DOHH2 (cell line): ENCODE results near the gene ACSM4.
"Not testable (repeated sequence)": the region's sequence is repeated elsewhere in the genome, so short reads cannot be mapped to it uniquely, and the experiment has no call there.

Experiments
- H3F3A ChIP-seq: fragments of 200-600 bp; sonication (generic), shearing (Covaris generic); 2 replicates; pipeline ENCODE4 v1.6.0; 2016; ENCODE audit warnings: antibody characterized with exemption, mild to moderate bottlenecking; ENCODE audit not compliant: control insufficient read depth, insufficient read depth
- H3K27ac ChIP-seq: fragments of 200-600 bp; sonication (generic); 2 replicates; pipeline ENCODE4 v1.5.1; 2014; ENCODE audit warnings: low read depth, mild to moderate bottlenecking, low read length, moderate library complexity
- H3K27me3 ChIP-seq: fragments of 200-600 bp; sonication (generic); 2 replicates; pipeline ENCODE4 v1.6.1; 2014; ENCODE audit warnings: mild to moderate bottlenecking, low read length, mixed read lengths; ENCODE audit not compliant: control insufficient read depth
- H3K36me3 ChIP-seq: fragments of 200-600 bp; sonication (generic); 2 replicates; pipeline ENCODE4 v1.6.1; 2014; ENCODE audit warnings: mild to moderate bottlenecking, low read length, moderate library complexity, mixed read lengths; ENCODE audit not compliant: control insufficient read depth
- H3K4me1 ChIP-seq: fragments of 200-600 bp; sonication (generic); 2 replicates; pipeline ENCODE4 v1.6.1; 2014; ENCODE audit warnings: mild to moderate bottlenecking, low read length, mixed read lengths; ENCODE audit not compliant: control insufficient read depth
- H3K4me2 ChIP-seq: fragments of 200-600 bp; sonication (generic); 2 replicates; pipeline ENCODE4 v1.6.0; 2014; ENCODE audit warnings: mild to moderate bottlenecking, low read length, moderate library complexity
- H3K4me3 ChIP-seq: fragments of 200-600 bp; sonication (generic); 2 replicates; pipeline ENCODE4 v1.5.1; 2014; ENCODE audit warnings: mild to moderate bottlenecking, low read length, mixed read lengths
- H3K79me2 ChIP-seq: fragments of 200-600 bp; sonication (generic); 2 replicates; pipeline ENCODE4 v1.6.1; 2014; ENCODE audit warnings: mild to moderate bottlenecking, low read length, mixed read lengths; ENCODE audit not compliant: control insufficient read depth
- H3K9me2 ChIP-seq: fragments of 200-600 bp; sonication (generic); replicated peaks from 2 replicates; pipeline ENCODE4 v1.6.1; 2014; ENCODE audit warnings: mild to moderate bottlenecking, low read length, mixed read lengths; ENCODE audit not compliant: control insufficient read depth
- H3K9me3 ChIP-seq: fragments of 200-600 bp; sonication (generic); 2 replicates; pipeline ENCODE4 v1.6.1; 2014; ENCODE audit warnings: antibody characterized with exemption, low read length, mixed read lengths; ENCODE audit not compliant: control insufficient read depth, insufficient read depth
- H4K20me1 ChIP-seq: fragments of 200-600 bp; sonication (generic); 2 replicates; pipeline ENCODE4 v1.6.0; 2014; ENCODE audit warnings: low read depth, mild to moderate bottlenecking, antibody characterized with exemption, low read length, moderate library complexity; ENCODE audit not compliant: control insufficient read depth, insufficient read depth
- CTCF ChIP-seq: fragments of 200-600 bp; sonication (generic); IDR thresholded peaks from one replicate; pipeline ENCODE4 v1.5.1; 2014; ENCODE audit warnings: antibody characterized with exemption, mild to moderate bottlenecking, low read depth, low read length; ENCODE audit not compliant: poor library complexity, severe bottlenecking
- EZH2phosphoT487 ChIP-seq: fragments of 200-600 bp; sonication (generic); IDR thresholded peaks from 2 replicates; pipeline ENCODE4 v1.6.1; 2017; ENCODE audit warnings: borderline replicate concordance, mild to moderate bottlenecking, antibody characterized with exemption, low read length, moderate library complexity, mixed read lengths

The ACSM4 gene

GRCh38 chr12:7289743-7290142 is 14.1 kb upstream of the ACSM4 start:
- no peaks in the 10 kb centered on the region; the same call in 1 of the 2 replicates for H3K9me3 ChIP-seq
- no peaks in the 10 kb centered on the region for H3F3A ChIP-seq
- H3K4me1 ChIP-seq: no peaks in the 10 kb centered on the region
- H3K79me2 ChIP-seq: no peaks in the 10 kb centered on the region
- H3K27me3 ChIP-seq: no peaks in the 10 kb centered on the region
- no peak overlapping the region for H3K27ac ChIP-seq
- H4K20me1 ChIP-seq: no peaks in the 10 kb centered on the region
- H3K36me3 ChIP-seq: no peaks in the 10 kb centered on the region
- H3K9me2 ChIP-seq: no peaks in the 10 kb centered on the region
- H3K4me2 ChIP-seq: no peak overlapping the region
- no peak overlapping the region for H3K4me3 ChIP-seq
- TF ChIP-seq EZH2phosphoT487 (no peak), CTCF (no peak)

DNA sequence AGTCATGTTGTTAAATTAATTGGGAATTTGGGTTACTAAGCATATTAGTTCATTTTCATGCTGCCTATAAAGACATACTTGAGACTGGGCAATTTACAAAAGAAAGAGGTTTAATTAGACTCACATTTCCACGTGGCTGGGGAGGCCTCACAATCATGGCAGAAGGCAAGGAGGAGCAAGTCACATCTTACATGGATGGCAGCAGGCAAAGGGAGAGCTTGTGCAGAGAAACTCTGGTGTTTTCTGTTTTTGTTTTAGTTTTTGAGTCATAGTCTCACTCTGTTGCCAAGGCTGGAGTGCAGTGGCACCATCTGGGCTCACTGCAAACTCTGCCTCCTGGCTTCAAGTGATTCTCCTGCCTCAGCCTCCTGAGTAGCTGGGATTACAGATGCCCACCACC is 13.3 kb upstream of the ACSM4 start:
- not testable (repeated sequence) for H3F3A ChIP-seq, H3K27me3 ChIP-seq, H3K79me2 ChIP-seq, H3K4me1 ChIP-seq, H3K9me3 ChIP-seq, H4K20me1 ChIP-seq, H3K27ac ChIP-seq, H3K4me3 ChIP-seq, H3K9me2 ChIP-seq, H3K36me3 ChIP-seq, H3K4me2 ChIP-seq

DNA sequence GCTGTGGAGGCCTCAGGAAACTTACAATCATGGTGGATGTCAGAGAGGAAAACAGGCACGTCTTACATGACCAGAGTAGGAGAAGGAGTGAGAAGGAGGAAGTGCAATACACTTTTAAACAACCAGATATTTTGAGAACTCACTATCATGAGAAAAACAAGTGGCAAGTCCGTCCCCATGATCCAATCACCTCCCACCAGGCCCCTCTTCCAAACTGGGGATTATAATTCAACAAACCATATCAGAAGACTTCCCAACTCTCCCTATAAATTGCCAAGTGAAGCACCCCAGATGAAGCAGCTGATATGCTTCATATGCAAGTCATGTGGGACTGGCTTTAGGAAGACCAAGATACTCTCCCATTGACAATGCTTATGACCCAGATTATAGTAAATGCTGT is 11.6 kb upstream of the ACSM4 start:
- Histone ChIP-seq H3K27ac (no peak overlapping the region), H3F3A (no peaks in the 10 kb centered on the region), H4K20me1 (no peaks in the 10 kb centered on the region), H3K4me2 (no peak overlapping the region), H3K4me1 (no peaks in the 10 kb centered on the region), H3K36me3 (no peaks in the 10 kb centered on the region), H3K79me2 (no peaks in the 10 kb centered on the region), H3K4me3 (no peak overlapping the region), H3K27me3 (no peaks in the 10 kb centered on the region), H3K9me3 (no peaks in the 10 kb centered on the region; the same call in 1 of the 2 replicates), H3K9me2 (no peaks in the 10 kb centered on the region)
- TF ChIP-seq EZH2phosphoT487 (no peak), CTCF (no peak)

DNA sequence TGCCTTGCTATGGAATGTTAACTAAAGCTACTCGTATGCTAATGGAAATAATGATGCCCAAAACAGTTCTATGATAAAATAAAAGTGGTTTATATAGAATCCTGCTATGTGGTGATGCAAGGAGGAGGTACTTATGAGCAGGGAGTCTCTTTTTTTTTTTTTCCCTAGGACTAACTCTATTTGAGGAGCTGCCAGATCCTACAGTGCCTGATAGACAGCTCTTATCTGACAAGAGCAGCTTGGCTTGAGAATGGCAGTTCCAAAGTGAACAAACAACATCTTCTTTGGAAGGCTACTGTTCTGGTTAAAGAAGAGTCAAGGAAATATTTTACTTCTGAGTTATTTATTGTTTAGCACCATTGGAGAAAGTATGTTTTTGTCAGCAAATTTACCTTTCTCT is 10.2 kb upstream of the ACSM4 start:
- Histone ChIP-seq H3K4me1 (no peaks in the 10 kb centered on the region), H3K27ac (no peak overlapping the region), H4K20me1 (no peaks in the 10 kb centered on the region), H3K9me3 (no peaks in the 10 kb centered on the region; the same call in 1 of the 2 replicates), H3K27me3 (no peaks in the 10 kb centered on the region), H3K9me2 (no peaks in the 10 kb centered on the region), H3F3A (no peaks in the 10 kb centered on the region), H3K36me3 (no peaks in the 10 kb centered on the region), H3K4me2 (no peak overlapping the region), H3K4me3 (no peak overlapping the region), H3K79me2 (no peaks in the 10 kb centered on the region)
- TF ChIP-seq CTCF (no peak), EZH2phosphoT487 (no peak)
